ENCODE measurements around the gene PLEKHA3. TPM values are rescaled to one million over a fixed set of nuclear protein-coding genes. Genes with fewer than 3 reads are reported as not detected.

PLEKHA3 gene
- total and polyA plus RNA-seq, 10 of the 15 experiments (the other 5 are each of a cell fraction or from before 2014, with no cell fraction given) = 1.4 to 21.1 (median 7.4) TPM

DNA sequence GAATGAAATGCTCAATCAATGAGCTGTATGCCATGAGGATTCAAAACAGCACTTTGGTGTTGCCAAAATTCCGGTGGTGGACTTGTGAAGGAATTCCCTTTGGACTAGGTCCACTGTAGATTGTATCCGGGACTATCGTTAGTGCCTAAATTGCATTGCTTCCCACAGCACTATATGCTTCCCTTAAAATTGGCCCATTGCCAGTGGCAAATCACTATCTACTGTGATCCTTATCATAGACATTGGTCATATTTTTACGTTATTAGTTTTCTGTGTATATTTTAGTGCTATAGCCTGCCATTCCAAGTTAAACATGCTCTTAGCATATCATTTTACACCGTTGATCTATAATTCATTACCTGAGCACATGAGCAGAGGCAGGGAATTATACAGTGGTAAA, 27.4 kb upstream of the PLEKHA3 start:
- POLR2A ChIA-PET = no interaction called here
- Histone ChIP-seq H2AFZ (ENCODE audit: control insufficient read depth, low read depth, low read length) (no peak overlapping the region), H3K79me2 (ENCODE audit: control insufficient read depth, insufficient read depth, low read length) (peaks cover 28% of the 10 kb centered on the region), H3K4me1 (ENCODE audit: control insufficient read depth, insufficient read depth, low read length) (peaks cover 9% of the 10 kb centered on the region), H3K9ac (ENCODE audit: control insufficient read depth, insufficient read depth, low read length) (no peak overlapping the region), H3K27me3 (replicated peaks in 1 of 2; ENCODE audit: control insufficient read depth in 2 of 2, insufficient read depth in 2 of 2, low read length in 1 of 2) (no peaks in the 10 kb centered on the region), H4K20me1 (ENCODE audit: control insufficient read depth, insufficient read depth) (no peaks in the 10 kb centered on the region), H3K36me3 (ENCODE audit: control insufficient read depth in 2 of 2, insufficient read depth in 2 of 2, low read length in 1 of 2) (peaks cover 0 to 4% of the 10 kb centered on the region in 2 experiments; a peak in 2 of 4 replicates), H3K27ac (ENCODE audit: control insufficient read depth, insufficient read depth) (no peak overlapping the region), H3K4me3 (no peak overlapping the region), H3K9me3 (replicated peaks; ENCODE audit: control insufficient read depth, insufficient read depth, low read length) (no peaks in the 10 kb centered on the region), H3K4me2 (ENCODE audit: control insufficient read depth, insufficient read depth) (no peak overlapping the region)
- intact Hi-C loops (cut with micrococcal nuclease; ENCODE audit: unreplicated experiment) = no loop called here
- RAD21 ChIA-PET (ENCODE audit: unreplicated experiment) = no interaction called here
- DNase-seq (ENCODE audit: low read depth, low spot score) (no peak), ATAC-seq (no peak), FAIRE-seq (no peak)
- CTCF ChIA-PET = interaction anchor here (0.6 kb wide), 1 partner anchor 64 kb away, joined by 4 read pairs; no protein-coding TSS in a partner anchor
- in situ Hi-C loops (cut with MboI) = no loop called here
- SMC1A ChIA-PET (ENCODE audit: uncharacterized antibody, unreplicated experiment) = no interaction called here
- TF ChIP-seq BCL11A (IDR thresholded peaks at IDR 0.05; ENCODE audit: low read depth, low read length) (no peak), LARP7 (IDR thresholded peaks at IDR 0.05) (no peak), TCF12 (IDR thresholded peaks at IDR 0.05; ENCODE audit: low read depth, low read length) (no peak), CEBPZ (IDR thresholded peaks at IDR 0.05; ENCODE audit: low read depth, low read length) (no peak), USF1 (IDR thresholded peaks at IDR 0.05; ENCODE audit: borderline replicate concordance, extremely low read length, insufficient read depth, low read depth, low read length) (no peak)
- TF ChIP-seq, protein P1, sequence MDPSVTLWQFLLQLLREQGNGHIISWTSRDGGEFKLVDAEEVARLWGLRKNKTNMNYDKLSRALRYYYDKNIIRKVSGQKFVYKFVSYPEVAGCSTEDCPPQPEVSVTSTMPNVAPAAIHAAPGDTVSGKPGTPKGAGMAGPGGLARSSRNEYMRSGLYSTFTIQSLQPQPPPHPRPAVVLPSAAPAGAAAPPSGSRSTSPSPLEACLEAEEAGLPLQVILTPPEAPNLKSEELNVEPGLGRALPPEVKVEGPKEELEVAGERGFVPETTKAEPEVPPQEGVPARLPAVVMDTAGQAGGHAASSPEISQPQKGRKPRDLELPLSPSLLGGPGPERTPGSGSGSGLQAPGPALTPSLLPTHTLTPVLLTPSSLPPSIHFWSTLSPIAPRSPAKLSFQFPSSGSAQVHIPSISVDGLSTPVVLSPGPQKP (IDR thresholded peaks at IDR 0.05; ENCODE audit: low read depth, low read length) = no peak
- TF ChIP-seq, protein P2, sequence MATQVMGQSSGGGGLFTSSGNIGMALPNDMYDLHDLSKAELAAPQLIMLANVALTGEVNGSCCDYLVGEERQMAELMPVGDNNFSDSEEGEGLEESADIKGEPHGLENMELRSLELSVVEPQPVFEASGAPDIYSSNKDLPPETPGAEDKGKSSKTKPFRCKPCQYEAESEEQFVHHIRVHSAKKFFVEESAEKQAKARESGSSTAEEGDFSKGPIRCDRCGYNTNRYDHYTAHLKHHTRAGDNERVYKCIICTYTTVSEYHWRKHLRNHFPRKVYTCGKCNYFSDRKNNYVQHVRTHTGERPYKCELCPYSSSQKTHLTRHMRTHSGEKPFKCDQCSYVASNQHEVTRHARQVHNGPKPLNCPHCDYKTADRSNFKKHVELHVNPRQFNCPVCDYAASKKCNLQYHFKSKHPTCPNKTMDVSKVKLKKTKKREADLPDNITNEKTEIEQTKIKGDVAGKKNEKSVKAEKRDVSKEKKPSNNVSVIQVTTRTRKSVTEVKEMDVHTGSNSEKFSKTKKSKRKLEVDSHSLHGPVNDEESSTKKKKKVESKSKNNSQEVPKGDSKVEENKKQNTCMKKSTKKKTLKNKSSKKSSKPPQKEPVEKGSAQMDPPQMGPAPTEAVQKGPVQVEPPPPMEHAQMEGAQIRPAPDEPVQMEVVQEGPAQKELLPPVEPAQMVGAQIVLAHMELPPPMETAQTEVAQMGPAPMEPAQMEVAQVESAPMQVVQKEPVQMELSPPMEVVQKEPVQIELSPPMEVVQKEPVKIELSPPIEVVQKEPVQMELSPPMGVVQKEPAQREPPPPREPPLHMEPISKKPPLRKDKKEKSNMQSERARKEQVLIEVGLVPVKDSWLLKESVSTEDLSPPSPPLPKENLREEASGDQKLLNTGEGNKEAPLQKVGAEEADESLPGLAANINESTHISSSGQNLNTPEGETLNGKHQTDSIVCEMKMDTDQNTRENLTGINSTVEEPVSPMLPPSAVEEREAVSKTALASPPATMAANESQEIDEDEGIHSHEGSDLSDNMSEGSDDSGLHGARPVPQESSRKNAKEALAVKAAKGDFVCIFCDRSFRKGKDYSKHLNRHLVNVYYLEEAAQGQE (IDR thresholded peaks at IDR 0.05; ENCODE audit: low read depth, low read length) = no peak
- BruUV-seq (replicated peaks) = no TSS peak
- WGBS (ENCODE audit: insufficient coverage, insufficient replicate concordance, low lambda C conversion rate, missing lambda C conversion rate) = 85% methylated on average over 5 of the region's 5 CpGs

Measured in GM12878 (cell line).